ENCODE measurements around the gene SMIM21.

The SMIM21 gene

DNA sequence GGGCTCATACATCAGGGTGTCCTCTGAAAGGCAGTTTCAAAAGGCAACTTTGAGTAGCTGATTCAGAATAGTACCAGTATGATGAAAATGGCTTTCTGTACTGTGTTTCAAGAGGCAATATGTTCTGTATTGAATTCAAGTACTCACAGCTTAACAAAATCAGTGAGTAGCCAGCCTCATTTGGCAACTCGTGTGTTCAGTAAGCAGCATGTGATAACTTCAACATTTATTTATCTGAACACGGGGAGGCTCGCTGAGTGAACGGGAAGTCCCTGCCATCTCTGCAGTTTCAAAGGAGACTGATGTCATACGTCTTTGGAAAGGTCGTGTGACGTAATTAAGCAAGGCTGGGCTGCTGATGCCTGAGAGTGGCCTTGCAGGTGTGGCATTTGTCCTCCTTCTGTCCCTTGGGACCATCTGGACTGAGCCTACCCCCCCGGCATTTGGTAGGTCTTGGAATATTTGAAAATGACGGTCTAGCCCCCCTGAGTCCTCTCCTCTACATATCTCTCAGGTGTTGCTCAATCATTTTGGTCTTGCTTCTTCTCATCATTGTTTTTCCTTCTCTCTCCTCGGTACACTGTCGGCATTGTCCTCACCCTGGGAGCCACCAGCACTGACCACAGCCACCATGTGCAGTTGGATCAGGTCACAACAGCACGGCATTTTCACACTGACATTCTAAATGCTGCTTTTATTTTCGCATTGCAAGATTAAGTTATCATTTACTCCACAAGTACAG lies 62.8 kb downstream of the SMIM21 start:
- no peak overlapping the region for H3K4me3 Mint-ChIP-seq
- H3K27me3 Mint-ChIP-seq: peaks cover 3% of the 10 kb centered on the region
- no peak for ATAC-seq (replicated peaks; ENCODE audit: extremely low read depth, poor library complexity, severe bottlenecking)
- DNase-seq (ENCODE audit: low spot score in 2 of 2): no peak
- H3K9me3 Mint-ChIP-seq: no peaks in the 10 kb centered on the region
- H3K36me3 Mint-ChIP-seq (ENCODE audit: insufficient read depth): no peaks in the 10 kb centered on the region
- H3K27ac Mint-ChIP-seq (ENCODE audit: low read depth): no peak overlapping the region
- no peaks in the 10 kb centered on the region for H3K4me1 Mint-ChIP-seq

DNA sequence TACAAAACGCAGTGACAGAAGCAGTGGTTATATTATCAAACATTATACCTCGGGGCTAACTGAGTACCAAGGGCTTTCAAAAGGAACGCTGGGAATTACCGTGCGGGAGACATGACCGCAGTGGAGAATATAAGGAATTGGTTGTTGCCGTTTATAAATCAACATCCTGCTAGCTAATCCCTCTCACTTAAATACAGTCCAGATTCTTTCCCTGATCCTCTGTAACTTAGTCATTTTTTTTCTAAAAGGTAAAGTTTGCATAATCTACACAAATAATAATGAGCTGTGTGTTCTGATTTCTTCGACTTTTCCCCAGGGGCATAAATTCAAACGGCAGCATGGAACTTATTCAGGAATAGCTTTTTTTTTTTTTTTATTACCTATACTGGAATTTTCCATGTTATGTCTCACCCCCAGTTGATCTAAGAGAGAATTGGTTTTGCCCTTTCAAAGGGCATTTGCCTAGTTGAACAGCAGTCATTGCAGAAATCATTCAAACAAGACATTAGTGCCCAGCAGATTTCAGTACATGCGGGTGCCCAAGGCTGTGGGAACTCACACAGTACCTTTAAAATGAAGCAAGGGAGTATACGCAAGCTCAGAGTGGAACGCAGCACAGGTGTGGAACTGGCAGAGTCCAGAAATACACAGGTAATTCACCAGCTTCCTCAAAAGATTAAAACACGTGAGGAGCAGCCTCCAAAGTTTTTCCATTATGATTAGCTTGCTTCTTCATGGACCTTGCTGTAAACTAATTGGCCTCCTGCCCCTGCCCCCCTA lies 63.9 kb downstream of the SMIM21 start:
- Mint-ChIP-seq H3K27me3 (peaks cover 12% of the 10 kb centered on the region), H3K4me1 (no peaks in the 10 kb centered on the region), H3K36me3 (ENCODE audit: insufficient read depth) (no peaks in the 10 kb centered on the region), H3K4me3 (no peak overlapping the region), H3K27ac (ENCODE audit: low read depth) (no peak overlapping the region), H3K9me3 (no peaks in the 10 kb centered on the region)
- ATAC-seq (replicated peaks; ENCODE audit: extremely low read depth, poor library complexity, severe bottlenecking): no peak
- no peak for DNase-seq (ENCODE audit: low spot score in 2 of 2)

DNA sequence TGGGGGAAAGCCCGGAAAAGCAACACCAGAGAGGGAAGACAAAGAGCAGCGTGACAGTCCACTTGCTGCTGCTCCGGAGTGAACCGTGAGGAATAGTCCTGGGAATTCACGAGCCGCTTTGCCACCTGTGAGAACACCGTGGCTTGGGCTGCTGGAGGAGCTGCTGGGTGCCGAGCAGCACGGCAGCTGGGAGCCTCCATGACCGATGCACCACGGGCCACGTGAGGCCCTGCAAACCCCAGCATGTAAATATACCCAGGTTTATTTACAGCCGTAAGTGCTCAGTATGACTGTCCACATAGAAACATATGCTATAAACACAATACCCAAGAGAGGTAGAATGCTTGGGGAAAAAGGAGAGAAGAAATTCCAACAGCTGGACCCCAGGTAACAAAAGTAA lies 65.1 kb downstream of the SMIM21 start:
- H3K9me3 Mint-ChIP-seq: no peaks in the 10 kb centered on the region
- no peak for ATAC-seq (replicated peaks; ENCODE audit: extremely low read depth, poor library complexity, severe bottlenecking)

DNA sequence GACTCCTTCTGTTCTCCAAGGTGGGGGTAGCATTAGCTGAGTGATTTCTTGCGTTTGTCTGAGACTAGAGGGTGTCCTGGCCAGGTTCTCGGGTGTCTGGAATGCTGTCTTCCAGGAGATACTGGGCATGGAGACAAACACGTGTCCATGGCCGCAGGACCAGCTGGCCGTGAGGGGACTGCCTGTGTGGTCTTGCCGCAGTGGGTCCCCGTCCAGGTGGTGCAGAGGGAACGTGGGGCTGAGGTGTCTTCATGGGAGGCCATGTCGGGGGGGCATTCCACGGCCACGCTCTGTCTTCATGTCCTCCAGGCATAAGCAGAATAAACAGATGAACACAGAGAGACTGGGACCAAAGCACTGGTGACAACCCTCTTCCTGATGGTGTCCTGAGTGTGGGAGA lies 66.6 kb downstream of the SMIM21 start:
- H3K4me1 Mint-ChIP-seq: no peaks in the 10 kb centered on the region
- ATAC-seq (replicated peaks; ENCODE audit: extremely low read depth, poor library complexity, severe bottlenecking) (no peak), DNase-seq (ENCODE audit: low spot score in 2 of 2) (no peak)
- peaks cover 19% of the 10 kb centered on the region for H3K27me3 Mint-ChIP-seq
- no peaks in the 10 kb centered on the region for H3K9me3 Mint-ChIP-seq
- no peak overlapping the region for H3K4me3 Mint-ChIP-seq
- no peaks in the 10 kb centered on the region for H3K36me3 Mint-ChIP-seq (ENCODE audit: insufficient read depth)
- no peak overlapping the region for H3K27ac Mint-ChIP-seq (ENCODE audit: low read depth)

More for the DNA sequence above, 65.1 kb downstream of the SMIM21 start:
- Mint-ChIP-seq H3K27me3 (peaks cover 12% of the 10 kb centered on the region), H3K4me3 (no peak overlapping the region), H3K36me3 (ENCODE audit: insufficient read depth) (no peaks in the 10 kb centered on the region), H3K27ac (ENCODE audit: low read depth) (no peak overlapping the region), H3K4me1 (no peaks in the 10 kb centered on the region)
- DNase-seq (ENCODE audit: low spot score in 2 of 2): no peak

DNA sequence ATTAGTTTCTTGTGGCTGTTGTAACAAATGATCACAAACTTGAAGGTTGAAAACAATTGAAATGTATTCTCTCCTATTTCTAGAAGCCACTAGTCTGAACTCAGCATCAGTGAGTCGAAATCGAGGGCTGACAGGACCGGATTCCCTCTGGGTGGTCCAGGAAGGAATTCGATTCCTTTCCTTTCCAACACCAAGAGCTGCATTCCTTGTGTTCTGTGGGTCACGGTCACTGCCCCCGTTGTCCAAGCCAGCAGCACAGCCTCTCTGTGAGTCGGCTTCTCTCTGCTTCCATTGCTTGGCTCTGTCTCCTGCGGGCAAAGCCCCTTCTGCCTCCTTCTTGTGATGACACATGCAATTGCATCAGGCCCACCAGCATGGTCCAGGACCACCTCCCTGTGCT lies 67.3 kb downstream of the SMIM21 start:
- Mint-ChIP-seq H3K4me3 (no peak overlapping the region), H3K36me3 (ENCODE audit: insufficient read depth) (no peaks in the 10 kb centered on the region), H3K9me3 (no peaks in the 10 kb centered on the region), H3K27me3 (peaks cover 19% of the 10 kb centered on the region), H3K27ac (ENCODE audit: low read depth) (no peak overlapping the region), H3K4me1 (no peaks in the 10 kb centered on the region)
- ATAC-seq (replicated peaks; ENCODE audit: extremely low read depth, poor library complexity, severe bottlenecking): no peak
- no peak for DNase-seq (ENCODE audit: low spot score in 2 of 2)

All from central memory CD8-positive, alpha-beta T cell (primary cell).